ENCODE data around the gene HOXB5. TPM values are rescaled to one million over a fixed set of nuclear protein-coding genes. Genes with fewer than 3 reads are reported as not detected.

The HOXB5 gene
- total RNA-seq, 1 experiment from 2014 or later: not detected

DNA sequence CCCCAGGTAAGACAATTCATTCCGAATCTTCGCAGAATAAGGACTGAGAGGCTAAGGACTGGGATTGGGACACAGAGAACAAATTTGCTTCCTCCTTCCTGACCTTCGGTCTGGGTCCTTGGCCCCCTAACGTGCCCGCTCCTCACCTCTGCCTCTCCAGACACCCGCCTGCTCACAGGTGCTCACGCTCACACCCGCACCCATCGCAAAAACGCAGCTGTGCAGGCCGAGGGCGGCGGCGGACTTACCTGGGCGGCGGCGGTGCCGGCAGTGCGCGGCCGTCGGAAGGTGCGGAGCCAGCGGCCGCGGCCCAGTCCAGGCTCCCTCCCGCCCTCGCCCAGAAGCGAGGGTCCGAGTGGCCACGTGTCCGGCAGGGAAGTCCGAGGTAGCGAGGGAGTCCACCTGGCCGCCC is 39.7 kb upstream of the HOXB5 start:
- H3K27me3 Mint-ChIP-seq (ENCODE audit: low read depth): peaks cover 100% of the 10 kb centered on the region
- DNase-seq: peak; percentile 63

More for the DNA sequence above, 39.7 kb upstream of the HOXB5 start:
- H3K4me1 ChIP-seq (ENCODE audit: insufficient read depth, low read length): no peaks in the 10 kb centered on the region; the same call in 1 of the 2 replicates
- no peak overlapping the region for H2BK120ac ChIP-seq (ENCODE audit: low read depth, low read length, poor library complexity, severe bottlenecking)
- no peak overlapping the region for H3K4ac ChIP-seq (ENCODE audit: low read depth, low read length)
- no peak overlapping the region for H3K4me2 ChIP-seq (ENCODE audit: insufficient read depth, insufficient read length, low read length)
- peaks cover 97% of the 10 kb centered on the region for H3K27me3 ChIP-seq (ENCODE audit: insufficient read depth, low read length)
- no peak overlapping the region for H3K23ac ChIP-seq (ENCODE audit: insufficient read length, low read depth, low read length)
- peaks cover 0 to 1% (median 0%) of the 10 kb centered on the region in 3 experiments; a peak in 2 of 7 replicates for H3K36me3 Mint-ChIP-seq (ENCODE audit: insufficient read depth in 1 of 3, low read depth in 3 of 3)
- H2AK5ac ChIP-seq (ENCODE audit: insufficient read length, low read length): no peak overlapping the region
- no peak overlapping the region for H3K56ac ChIP-seq (ENCODE audit: insufficient read length, low read depth, low read length)
- H2BK5ac ChIP-seq (ENCODE audit: insufficient read length, low read length): no peak overlapping the region
- no peak overlapping the region for H4K91ac ChIP-seq (ENCODE audit: insufficient read length, low read depth, low read length)
- no peaks in the 10 kb centered on the region; the same call in 1 of the 2 replicates for H3K79me2 ChIP-seq (ENCODE audit: insufficient read depth, low read length)
- H3T11ph ChIP-seq (ENCODE audit: low read length): no peak overlapping the region
- no peaks in the 10 kb centered on the region for H3K23me2 ChIP-seq (ENCODE audit: insufficient read length, low read depth, low read length, poor library complexity, severe bottlenecking)
- no peak overlapping the region for H4K5ac ChIP-seq (ENCODE audit: insufficient read length, low read depth, low read length)
- no peaks in the 10 kb centered on the region for H4K20me1 ChIP-seq (ENCODE audit: control insufficient read depth, insufficient read depth, insufficient read length)
- H4K8ac ChIP-seq (replicated peaks; ENCODE audit: insufficient read length, low read depth, low read length): no peak overlapping the region
- no peak overlapping the region for H3K27ac ChIP-seq (ENCODE audit: insufficient read length, low read depth, low read length)
- H3K14ac ChIP-seq (ENCODE audit: insufficient read depth, low read length): no peak overlapping the region
- H3K9me3 Mint-ChIP-seq: peaks cover 4 to 17% of the 10 kb centered on the region in 2 experiments
- peaks cover 2 to 8% of the 10 kb centered on the region in 2 experiments; a peak in 2 of 4 replicates for H3K4me1 Mint-ChIP-seq
- no peak overlapping the region for H2BK20ac ChIP-seq (ENCODE audit: low read depth, low read length, poor library complexity, severe bottlenecking)
- no peak overlapping the region for H3K4me3 Mint-ChIP-seq
- no peaks in the 10 kb centered on the region for H3K79me1 ChIP-seq (ENCODE audit: insufficient read depth, low read depth, low read length, poor library complexity, severe bottlenecking)
- H2BK15ac ChIP-seq (ENCODE audit: low read depth, low read length): no peak overlapping the region
- no peak overlapping the region for H3K18ac ChIP-seq (ENCODE audit: insufficient read length, low read depth, low read length)
- H3K9me3 ChIP-seq (ENCODE audit: control insufficient read depth, low read depth, low read length): no peaks in the 10 kb centered on the region
- no peak overlapping the region for H3K9ac ChIP-seq (ENCODE audit: extremely low read depth, insufficient read length, low read length)
- H2BK12ac ChIP-seq (ENCODE audit: insufficient read length, low read depth, low read length): no peak overlapping the region
- no peak overlapping the region for H3K27ac Mint-ChIP-seq
- H2AFZ ChIP-seq (ENCODE audit: low read length): no peak overlapping the region
- WGBS (ENCODE audit: extremely low coverage, insufficient read length, low lambda C conversion rate): no CpG with 5 or more reads among the region's 35 CpGs
- TF ChIP-seq, protein P1, sequence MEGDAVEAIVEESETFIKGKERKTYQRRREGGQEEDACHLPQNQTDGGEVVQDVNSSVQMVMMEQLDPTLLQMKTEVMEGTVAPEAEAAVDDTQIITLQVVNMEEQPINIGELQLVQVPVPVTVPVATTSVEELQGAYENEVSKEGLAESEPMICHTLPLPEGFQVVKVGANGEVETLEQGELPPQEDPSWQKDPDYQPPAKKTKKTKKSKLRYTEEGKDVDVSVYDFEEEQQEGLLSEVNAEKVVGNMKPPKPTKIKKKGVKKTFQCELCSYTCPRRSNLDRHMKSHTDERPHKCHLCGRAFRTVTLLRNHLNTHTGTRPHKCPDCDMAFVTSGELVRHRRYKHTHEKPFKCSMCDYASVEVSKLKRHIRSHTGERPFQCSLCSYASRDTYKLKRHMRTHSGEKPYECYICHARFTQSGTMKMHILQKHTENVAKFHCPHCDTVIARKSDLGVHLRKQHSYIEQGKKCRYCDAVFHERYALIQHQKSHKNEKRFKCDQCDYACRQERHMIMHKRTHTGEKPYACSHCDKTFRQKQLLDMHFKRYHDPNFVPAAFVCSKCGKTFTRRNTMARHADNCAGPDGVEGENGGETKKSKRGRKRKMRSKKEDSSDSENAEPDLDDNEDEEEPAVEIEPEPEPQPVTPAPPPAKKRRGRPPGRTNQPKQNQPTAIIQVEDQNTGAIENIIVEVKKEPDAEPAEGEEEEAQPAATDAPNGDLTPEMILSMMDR (conservative IDR thresholded peaks at IDR 0.05): no peak
